Measurements from ENCODE around the gene ABHD1.
"Not testable (repeated sequence)": the region's sequence is repeated elsewhere in the genome, so short reads cannot be mapped to it uniquely, and the experiment has no call there.

ABHD1 gene

DNA sequence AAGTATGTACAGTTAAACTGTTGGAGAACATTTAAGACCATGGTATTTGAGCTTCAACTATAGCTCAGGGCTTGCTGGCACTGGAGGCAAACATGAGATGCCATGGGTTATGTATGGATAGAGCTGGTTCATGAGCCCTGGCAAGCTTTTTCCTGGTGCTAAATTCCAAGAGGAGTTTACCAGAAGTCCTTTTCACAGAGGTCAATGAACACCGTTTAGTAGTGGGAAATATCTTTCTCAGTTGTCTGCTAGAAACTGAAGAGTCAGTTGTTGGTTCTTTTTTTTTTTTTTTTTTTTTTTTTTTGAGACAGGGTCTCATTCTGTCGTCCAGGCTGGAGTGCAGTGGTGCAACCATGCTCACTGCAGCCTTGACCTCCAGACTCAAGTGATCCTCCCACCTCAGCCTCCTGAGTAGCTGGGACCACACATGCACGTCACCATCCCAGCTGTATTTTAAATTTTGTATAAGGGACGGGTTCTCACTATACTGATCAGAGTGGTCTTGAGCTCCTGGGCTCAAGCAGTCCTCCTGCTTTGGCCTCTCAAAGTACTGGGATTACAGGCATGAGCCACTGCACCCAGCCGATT is 35.7 kb upstream of the ABHD1 start:
- DNase-seq = no peak

GRCh38 chr2:27088634-27089033 is 35.0 kb upstream of the ABHD1 start:
- no peak for DNase-seq

- DNase-seq = no peak
Measured at GRCh38 chr2:27089111-27089954, 34.3 kb upstream of the ABHD1 start.

DNA sequence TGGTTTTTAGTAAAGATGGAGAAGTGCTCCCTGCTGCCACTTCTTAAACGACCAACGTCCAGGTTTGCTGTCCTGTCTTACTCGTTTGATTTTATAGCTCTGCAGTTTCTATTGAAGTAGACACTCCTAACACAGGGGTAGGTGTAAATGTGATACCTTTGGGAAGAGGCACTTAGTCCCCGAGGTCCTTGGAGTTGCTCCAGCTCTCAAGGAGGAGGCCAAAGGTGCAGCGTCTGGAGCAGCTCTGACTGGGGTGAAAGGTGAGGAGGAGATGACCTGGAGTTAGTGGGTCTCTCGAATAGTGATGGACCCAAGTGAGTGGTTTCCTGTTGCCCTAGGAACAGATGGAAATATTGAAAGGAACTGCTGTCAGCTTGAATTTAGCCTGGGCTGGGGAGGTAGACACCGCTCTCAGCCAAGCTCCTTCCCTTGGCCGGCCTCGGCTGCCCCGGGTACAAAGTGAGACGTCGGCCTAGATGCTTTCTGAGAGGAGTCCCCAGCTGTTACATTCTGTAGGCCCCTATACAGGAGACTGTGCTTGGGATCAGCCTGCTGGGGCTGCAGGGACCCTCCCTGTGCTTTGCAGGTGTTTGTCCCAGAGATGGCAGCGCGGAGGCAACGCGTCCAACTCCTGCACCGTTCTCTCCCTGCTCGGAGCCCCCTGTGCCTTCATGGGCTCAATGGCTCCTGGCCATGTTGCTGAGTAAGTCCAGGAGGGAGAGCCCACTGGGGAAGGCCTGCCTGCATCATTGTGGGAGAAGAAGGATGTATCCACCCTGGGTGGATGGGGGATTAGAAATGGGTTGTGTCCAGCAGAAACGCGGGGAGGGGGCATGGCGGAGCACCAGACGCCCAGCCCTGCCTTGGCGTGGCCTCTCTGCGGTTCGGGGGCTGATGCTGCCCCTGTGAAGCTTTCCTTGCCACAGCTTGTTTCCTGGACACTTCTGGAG is 31.6 kb upstream of the ABHD1 start:
- no peak for DNase-seq

DNA sequence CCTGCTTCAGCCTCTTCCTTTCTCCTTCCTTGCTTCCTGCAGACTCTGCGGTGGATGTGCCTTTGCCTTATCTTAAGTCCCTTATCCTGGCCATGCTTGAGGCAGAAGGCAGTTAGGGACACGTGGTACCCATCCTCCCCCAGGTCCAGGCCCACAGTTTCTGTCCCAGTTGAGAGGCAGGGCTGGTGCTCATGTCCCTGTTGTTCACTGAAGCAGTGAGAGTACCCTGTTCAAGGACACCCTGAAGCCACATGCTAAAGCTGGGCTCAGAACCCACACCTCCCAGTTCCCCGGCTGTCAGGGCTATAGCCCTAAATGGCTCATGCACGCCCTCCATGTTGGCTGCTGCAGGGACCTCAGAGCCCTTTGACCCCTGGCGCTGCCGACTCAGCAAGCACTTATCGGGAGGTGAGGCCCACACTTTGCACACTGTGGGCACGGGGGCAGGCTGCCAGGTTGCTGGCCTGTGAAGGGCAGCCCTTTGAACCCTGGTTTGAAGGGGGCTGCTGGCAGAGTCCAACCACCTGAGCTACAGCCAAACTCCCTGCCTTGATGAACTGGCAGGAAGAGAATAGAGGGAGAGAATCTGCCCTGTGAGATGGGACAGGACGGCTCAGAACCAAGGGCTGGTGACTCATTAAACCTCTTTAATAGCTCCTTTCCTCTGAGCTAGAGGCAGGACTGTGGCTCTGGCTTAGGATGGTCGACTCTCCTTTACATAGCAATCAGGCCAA is 30.8 kb upstream of the ABHD1 start:
- no peak for DNase-seq

DNA sequence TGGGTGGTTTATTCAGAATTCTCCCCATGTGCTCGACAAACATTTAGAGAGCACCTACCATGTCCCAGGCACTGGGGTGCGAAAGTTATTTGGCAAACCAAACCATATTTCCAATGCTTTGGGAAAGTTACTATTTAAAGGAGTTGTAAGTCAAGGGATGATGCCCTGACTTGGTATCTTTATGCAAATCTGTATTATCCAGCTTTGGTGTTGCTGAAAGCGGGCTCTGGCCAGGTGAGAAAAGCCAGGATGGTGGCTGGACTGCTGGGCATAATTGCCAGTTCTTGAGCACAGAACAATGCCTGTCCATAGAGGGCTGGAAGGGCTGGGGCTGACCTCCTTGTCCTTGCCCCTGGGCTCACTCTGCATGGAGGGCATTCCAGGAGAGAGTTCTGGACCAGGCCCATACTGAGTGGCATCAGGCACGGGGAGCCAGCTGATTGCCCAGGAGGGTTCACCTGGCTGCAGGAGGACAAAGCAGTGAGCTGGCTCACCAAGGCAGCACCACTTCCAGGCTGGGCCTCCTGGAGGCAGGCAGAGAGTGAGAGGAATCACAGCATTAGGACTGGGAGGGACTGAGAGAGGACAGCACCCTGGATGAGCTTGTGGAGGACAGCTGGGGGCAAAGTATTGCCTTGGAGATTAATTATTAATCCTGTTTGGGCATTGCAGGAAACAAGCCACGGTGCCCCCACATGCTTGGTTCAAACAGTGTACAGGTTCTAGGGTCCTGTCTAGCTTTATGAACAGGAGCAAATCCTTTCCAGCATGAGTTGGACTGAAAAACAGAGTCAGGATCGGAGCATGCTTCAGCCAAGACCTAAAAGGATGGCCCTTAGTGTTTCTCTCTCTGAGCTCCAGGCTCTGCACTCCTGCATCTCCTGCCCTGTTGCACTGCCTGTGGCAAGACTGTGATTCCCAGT is 29.9 kb upstream of the ABHD1 start:
- no peak for DNase-seq

DNA sequence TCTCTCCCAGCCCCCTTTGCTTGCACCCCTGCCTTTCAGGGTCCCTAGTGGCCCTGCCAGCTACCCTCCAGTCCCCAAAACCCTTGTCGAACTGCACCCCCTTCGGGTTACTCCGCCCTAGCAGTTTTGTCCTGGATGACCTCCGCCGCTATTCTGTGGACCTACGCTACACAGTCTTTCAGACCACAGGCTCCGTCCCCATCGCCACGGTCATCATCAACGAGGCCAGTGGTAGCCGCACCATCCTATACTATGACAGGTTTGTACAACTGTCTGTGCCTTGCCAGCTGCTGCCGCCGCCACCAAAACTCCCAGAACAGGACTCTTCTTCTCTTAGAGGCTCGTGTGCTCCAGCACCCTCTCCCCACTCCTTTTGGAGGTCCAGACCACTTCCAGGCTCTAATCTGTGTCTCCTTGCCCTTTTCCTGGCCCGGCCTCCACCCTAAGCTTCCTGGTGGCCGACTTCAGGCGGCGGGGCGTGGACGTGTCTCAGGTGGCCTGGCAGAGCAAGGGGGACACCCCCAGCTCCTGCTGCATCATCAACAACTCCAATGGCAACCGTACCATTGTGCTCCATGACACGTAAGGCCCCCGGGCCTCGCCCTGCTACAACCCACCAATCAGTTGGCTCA is 29.1 kb upstream of the ABHD1 start:
- no peak for DNase-seq

DNA sequence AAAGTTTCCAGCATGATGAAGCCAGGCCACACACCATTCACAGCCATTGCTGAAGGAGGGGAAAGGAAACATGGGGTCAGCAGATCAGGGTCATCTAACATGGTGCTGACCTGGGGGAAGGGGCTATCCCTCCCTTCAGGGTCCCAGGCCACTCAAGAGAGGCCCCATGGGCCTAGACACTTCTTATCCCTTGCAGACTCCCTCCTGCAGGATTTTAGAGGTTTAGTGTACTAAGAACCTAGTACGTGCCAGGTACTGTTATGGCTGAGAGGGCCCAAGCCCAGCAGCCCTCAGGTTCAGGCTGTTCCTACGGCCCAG is 28.2 kb upstream of the ABHD1 start:
- DNase-seq = no peak

- DNase-seq = peak; percentile 40 to 56
Measured at GRCh38 chr2:27095745-27096651, 27.6 kb upstream of the ABHD1 start.

- DNase-seq = no peak
Measured at GRCh38 chr2:27096748-27097297, 26.8 kb upstream of the ABHD1 start.

DNA sequence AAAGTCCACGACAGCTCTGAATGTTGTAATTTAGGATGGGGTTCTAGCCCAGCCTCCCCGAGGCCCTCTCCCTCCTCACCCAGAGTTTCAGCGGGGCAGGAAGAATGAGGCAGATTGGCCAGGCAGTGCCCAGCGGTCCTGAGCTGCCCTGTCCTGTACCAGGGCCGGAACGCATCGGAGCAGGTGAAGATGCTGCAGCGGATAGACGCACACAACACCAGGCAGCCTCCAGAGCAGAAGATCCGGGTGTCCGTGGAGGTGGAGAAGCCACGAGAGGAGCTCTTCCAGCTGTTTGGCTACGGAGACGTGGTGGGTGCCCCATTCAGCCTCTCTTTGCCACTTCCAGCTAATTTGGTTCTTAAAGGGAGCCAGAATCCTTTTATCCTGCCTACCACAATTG is 26.3 kb upstream of the ABHD1 start:
- DNase-seq = no peak

- no peak for DNase-seq
Measured at GRCh38 chr2:27099334-27099955, 24.2 kb upstream of the ABHD1 start.

DNA sequence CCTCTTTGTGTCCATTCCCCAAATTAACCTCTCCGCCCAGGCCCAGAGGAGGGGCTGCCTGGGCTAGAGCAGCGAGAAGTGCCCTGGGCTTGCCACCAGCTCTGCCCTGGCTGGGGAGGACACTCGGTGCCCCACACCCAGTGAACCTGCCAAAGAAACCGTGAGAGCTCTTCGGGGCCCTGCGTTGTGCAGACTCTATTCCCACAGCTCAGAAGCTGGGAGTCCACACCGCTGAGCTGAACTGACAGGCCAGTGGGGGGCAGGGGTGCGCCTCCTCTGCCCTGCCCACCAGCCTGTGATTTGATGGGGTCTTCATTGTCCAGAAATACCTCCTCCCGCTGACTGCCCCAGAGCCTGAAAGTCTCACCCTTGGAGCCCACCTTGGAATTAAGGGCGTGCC is 23.6 kb upstream of the ABHD1 start:
- DNase-seq = no peak

- no peak for DNase-seq
Measured at GRCh38 chr2:27102329-27102728, 21.3 kb upstream of the ABHD1 start.

- no peak for DNase-seq
Measured at GRCh38 chr2:27105981-27106380, 17.6 kb upstream of the ABHD1 start.

DNA sequence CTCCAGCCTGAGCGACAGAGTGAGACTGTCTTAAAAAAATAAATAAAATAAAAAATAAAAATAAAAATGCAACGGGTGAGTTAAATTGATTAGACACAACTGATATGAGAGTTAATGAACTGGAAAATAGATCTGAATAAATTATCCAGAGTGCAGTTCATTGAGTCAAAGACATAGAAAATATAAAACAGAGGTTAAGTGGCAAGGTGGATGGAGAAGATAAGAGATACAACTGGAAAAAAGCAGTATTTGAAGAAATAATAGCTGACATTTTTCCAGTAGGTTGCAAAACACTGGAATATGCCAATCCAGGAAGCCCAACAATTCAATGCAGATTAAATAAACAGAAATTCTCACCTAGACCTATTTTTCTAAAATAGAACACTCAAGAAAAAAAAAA is 15.4 kb upstream of the ABHD1 start:
- no peak for DNase-seq

DNA sequence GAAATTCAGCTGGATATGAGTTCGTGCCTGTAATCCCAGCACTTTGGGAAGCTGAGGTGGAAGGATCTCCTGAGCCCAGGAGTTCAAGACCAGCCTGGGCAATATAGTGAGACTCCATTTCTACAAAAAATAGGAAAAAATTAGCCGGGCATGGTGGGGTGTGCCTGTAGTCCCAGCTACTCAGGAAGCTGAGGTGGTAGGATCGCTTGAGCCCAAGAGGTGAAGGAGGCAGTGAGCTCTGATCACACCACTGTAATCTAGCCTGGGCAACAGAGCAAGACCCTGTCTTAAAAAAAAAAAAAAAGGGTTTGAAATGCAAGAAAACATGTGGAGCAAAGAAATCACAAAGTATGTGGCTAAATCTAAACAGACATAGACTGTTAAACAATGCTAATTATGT is 14.5 kb upstream of the ABHD1 start:
- DNase-seq = no peak

DNA sequence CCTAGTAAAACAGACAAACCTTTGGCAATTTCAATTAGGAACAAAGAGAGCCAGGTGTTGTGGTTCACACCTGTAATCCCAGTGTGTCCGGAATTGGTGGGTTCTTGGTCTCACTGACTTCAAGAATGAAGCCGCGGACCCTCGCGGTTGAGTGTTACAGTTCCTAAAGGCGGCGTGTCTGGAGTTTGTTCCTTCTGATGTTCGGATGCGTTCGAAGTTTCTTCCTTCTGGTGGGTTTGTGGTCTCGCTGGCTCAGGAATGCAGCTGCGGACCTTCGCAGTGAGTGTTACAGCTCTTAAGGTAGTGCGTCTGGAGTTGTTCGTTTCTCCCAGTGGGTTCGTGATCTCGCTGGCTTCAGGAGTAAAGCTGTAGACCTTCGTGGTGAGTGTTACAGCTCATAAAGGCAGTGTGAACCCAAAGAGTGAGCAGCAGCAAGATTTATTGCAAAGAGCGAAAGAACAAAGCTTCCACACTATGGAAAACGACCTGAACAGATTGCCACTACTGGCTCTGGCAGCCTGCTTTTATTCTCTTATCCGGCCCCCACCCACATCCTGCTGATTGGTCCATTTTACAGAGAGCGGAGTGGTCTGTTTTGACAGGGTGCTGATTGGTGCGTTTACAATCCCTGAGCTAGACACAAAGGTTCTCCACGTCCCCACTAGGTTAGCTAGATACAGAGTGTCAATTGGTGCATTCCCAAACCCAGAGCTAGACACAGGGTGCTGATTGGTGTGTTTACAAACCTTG is 12.8 kb upstream of the ABHD1 start:
- not testable (repeated sequence) for DNase-seq

All from SHP77 (cell line).